GM12878 (cell line): ENCODE measurements around the gene SMTNL2. TPM values are rescaled to one million over a fixed set of nuclear protein-coding genes. Genes with fewer than 3 reads are reported as not detected.
"Not testable (repeated sequence)": the region's sequence is repeated elsewhere in the genome, so short reads cannot be mapped to it uniquely, and the experiment has no call there.

Experiments
- ATAC-seq: fragments of 200-7000 bp; cut with Tn5 transposase; 3 replicates; pipeline ENCODE4 v1.9.1; 2020; ENCODE audit warnings: mild to moderate bottlenecking, moderate library complexity
- BruUV-seq: library from RNA; stranded (reverse); fragments of 400-500 nt; replicated peaks from 2 replicates; lab custom pipeline; 2021; lab: Mats Ljungman, UMichigan
- CTCF ChIA-PET: fragments of 300-600 bp; sonication (Branson Sonifier 250); formaldehyde crosslinking; extraction: SDS; loops from one replicate; lab custom pipeline; 2021; ENCODE audit warnings: inconsistent platforms; lab: Yijun Ruan, JAX
- POLR2A ChIA-PET: fragments of 350-600 bp; formaldehyde crosslinking; extraction: SDS; loops from one replicate; lab custom pipeline; 2021; ENCODE audit warnings: inconsistent platforms; lab: Charles Lee
- RAD21 ChIA-PET: fragments of 300-600 bp; sonication (Branson Sonifier 250); formaldehyde crosslinking; loops from one replicate; lab custom pipeline; 2023; ENCODE audit warnings: antibody characterized with exemption; ENCODE audit not compliant: unreplicated experiment; lab: Charles Lee
- SMC1A ChIA-PET: fragments of 300-600 bp; sonication (Branson Sonifier 250); formaldehyde crosslinking; loops from one replicate; lab custom pipeline; 2023; ENCODE audit not compliant: unreplicated experiment, uncharacterized antibody; lab: Charles Lee
- DNase-seq: peaks from one replicate; pipeline ENCODE4 v3.0.0-alpha.2; 2011; ENCODE audit warnings: low read depth, low spot score
- FAIRE-seq: peaks from 3 replicates; lab custom pipeline; 2011; peaks lifted over from hg19 to GRCh38; lab: Jason Lieb, UNC
- H2AFZ ChIP-seq: 2 replicates; pipeline ENCODE4 v1.6.0; 2011; ENCODE audit warnings: low read depth, low read length, control low read depth; ENCODE audit not compliant: control insufficient read depth
- H3K27ac ChIP-seq: 2 replicates; pipeline ENCODE4 v1.5.1; 2011; ENCODE audit warnings: control low read depth; ENCODE audit not compliant: control insufficient read depth, insufficient read depth
- H3K27me3 ChIP-seq, 2 experiments: replicated peaks in 1 of 2; 2 replicates each; pipeline versions ENCODE4 v1.6.0 to v1.6.1; 2011; ENCODE audit warnings: low read length in 1 of 2; ENCODE audit not compliant: control insufficient read depth in 2 of 2, insufficient read depth in 2 of 2
- H3K36me3 ChIP-seq, 2 experiments: 2 replicates each; pipeline ENCODE4 v1.5.1; 2011; ENCODE audit warnings: low read length in 1 of 2; ENCODE audit not compliant: control insufficient read depth in 2 of 2, insufficient read depth in 2 of 2
- H3K4me1 ChIP-seq: 2 replicates; pipeline ENCODE4 v1.6.1; 2011; ENCODE audit warnings: mild to moderate bottlenecking, low read length, moderate library complexity, mixed read lengths; ENCODE audit not compliant: control insufficient read depth, insufficient read depth
- H3K4me2 ChIP-seq: 2 replicates; pipeline ENCODE4 v1.6.0; 2011; ENCODE audit warnings: control low read depth; ENCODE audit not compliant: control insufficient read depth, insufficient read depth
- H3K4me3 ChIP-seq: fragments of 200-600 bp; sonication (generic); 2 replicates; pipeline ENCODE4 v1.5.1; 2016
- H3K79me2 ChIP-seq: 2 replicates; pipeline ENCODE4 v1.6.0; 2011; ENCODE audit warnings: low read length; ENCODE audit not compliant: control insufficient read depth, insufficient read depth
- H3K9ac ChIP-seq: 2 replicates; pipeline ENCODE4 v1.8.0; 2011; ENCODE audit warnings: low read length, control low read depth, mixed read lengths; ENCODE audit not compliant: control insufficient read depth, insufficient read depth
- H3K9me3 ChIP-seq: replicated peaks from 3 replicates; pipeline ENCODE4 v1.5.1; 2011; ENCODE audit warnings: mild to moderate bottlenecking, low read length; ENCODE audit not compliant: control insufficient read depth, insufficient read depth
- H4K20me1 ChIP-seq: 2 replicates; pipeline ENCODE4 v1.6.0; 2011; ENCODE audit not compliant: control insufficient read depth, insufficient read depth
- JUND ChIP-seq: IDR thresholded peaks from 2 replicates; pipeline ENCODE4 v1.6.1; 2012; ENCODE audit warnings: low read depth, mild to moderate bottlenecking, low read length, improper control_type of control experiment, moderate library complexity
- MXI1 ChIP-seq: fragments of 150-350 bp; IDR thresholded peaks from 2 replicates; pipeline ENCODE4 v1.6.1; 2011; ENCODE audit warnings: low read depth, mild to moderate bottlenecking, inconsistent platforms, low read length, improper control_type of control experiment
- NFXL1 ChIP-seq: fragments of 450-650 bp; IDR thresholded peaks from 2 replicates; pipeline ENCODE4 v1.6.1; 2017; ENCODE audit warnings: antibody characterized with exemption, mild to moderate bottlenecking, borderline replicate concordance
- WRNIP1 ChIP-seq: IDR thresholded peaks from 2 replicates; pipeline ENCODE4 v1.6.1; 2011; ENCODE audit warnings: low read depth, low read length, improper control_type of control experiment, borderline replicate concordance
- WGBS: methylation state at CpG from one replicate; pipeline ENCODE4 v1.1.6; 2016; ENCODE audit warnings: low lambda C conversion rate; ENCODE audit not compliant: insufficient replicate concordance, insufficient coverage; ENCODE audit errors: missing lambda C conversion rate; 5-methylcytosine and 5-hydroxymethylcytosine counted together
- in situ Hi-C: fragments of 300-500 bp; cut with MboI; formaldehyde crosslinking; loops from 9 replicates; pipeline ENCODE4 v1.14.3; 2018; ENCODE audit warnings: mixed read lengths
- intact Hi-C: fragments of 100-400 bp; cut with micrococcal nuclease; formaldehyde crosslinking; loops from one replicate; pipeline ENCODE4 v1.14.2; 2022; ENCODE audit not compliant: unreplicated experiment
- polyA plus RNA-seq, 11 experiments: library from polyadenylated mRNA; depleted of rRNA in 4 of 11; unstranded in 6 of 11; stranded (reverse) in 5 of 11; fragments of >200 nt; fragmentation: Nextera tagmentation in 4 of 11; fragmentation: Illumina TruSeq in 1 of 11; extraction: Ambion mirVana in 4 of 11; extraction: Trizol in 1 of 11; gene quantifications; 1 replicate in 1 of 11; 2 replicates in 10 of 11; pipeline versions ENCODE4 v1.2.1 to v1.2.3, GENCODE V29; 2011 to 2016; ENCODE audit warnings: inconsistent platforms in 2 of 11, missing spikeins in 2 of 11, low read depth in 1 of 11
- total RNA-seq, 4 experiments: library from RNA; depleted of rRNA in 3 of 4; stranded (reverse); fragments of >200 nt in 3 of 4; fragmentation: Illumina TruSeq in 1 of 4; extraction: Trizol in 1 of 4; gene quantifications; 2 replicates each; pipeline versions ENCODE4 v1.2.1 to v1.2.3, GENCODE V29; 2013 to 2021

SMTNL2 gene
- total and polyA plus RNA-seq, 10 of the 15 experiments (the other 5 are each of a cell fraction or from before 2014, with no cell fraction given) = not detected

- H3K36me3 ChIP-seq = no peaks in the 10 kb centered on the region
- no peak for ATAC-seq
- peaks cover 6% of the 10 kb centered on the region; the same call in 1 of the 2 replicates for H3K4me1 ChIP-seq
- POLR2A ChIA-PET = no interaction called here
- no peak for TF ChIP-seq JUND
- TF ChIP-seq, all 136 proteins: peak for 0
- H2AFZ ChIP-seq = no peak overlapping the region
- no peak for FAIRE-seq
- H3K4me2 ChIP-seq = no peak overlapping the region
- H3K27me3 ChIP-seq = peaks cover 0 to 1% of the 10 kb centered on the region in 2 experiments; a peak in 2 of 4 replicates
- ChIA-PET SMC1A (no interaction called here), RAD21 (no interaction called here), CTCF (no interaction called here)
- H3K79me2 ChIP-seq = no peaks in the 10 kb centered on the region
- H3K27ac ChIP-seq = no peak overlapping the region
- no TSS peak for BruUV-seq
- no peak overlapping the region for H3K4me3 ChIP-seq
- H3K9ac ChIP-seq = no peak overlapping the region
- H3K9me3 ChIP-seq = no peaks in the 10 kb centered on the region
- intact Hi-C loops (no loop called here), in situ Hi-C loops (no loop called here)
- WGBS = 31% methylated on average over 18 of the region's 18 CpGs
- no peaks in the 10 kb centered on the region for H4K20me1 ChIP-seq
- no peak for DNase-seq
Measured at GRCh38 chr17:4576729-4577322, 7.5 kb upstream of the SMTNL2 start.

GRCh38 chr17:4577386-4577993 lies 6.8 kb upstream of the SMTNL2 start:
- in situ Hi-C loops = no loop called here
- H3K4me1 ChIP-seq = peaks cover 6% of the 10 kb centered on the region; the same call in 1 of the 2 replicates
- FAIRE-seq (no peak), ATAC-seq (no peak), DNase-seq (no peak)
- BruUV-seq = no TSS peak
- ChIA-PET RAD21 (no interaction called here), CTCF (no interaction called here), POLR2A (interaction anchor here (0.6 kb wide), 1 partner anchor 429 kb away, joined by 3 read pairs; no protein-coding TSS in a partner anchor), SMC1A (no interaction called here)
- no peak overlapping the region for H3K27ac ChIP-seq
- H4K20me1 ChIP-seq = no peaks in the 10 kb centered on the region
- intact Hi-C loops = no loop called here
- no peaks in the 10 kb centered on the region for H3K9me3 ChIP-seq
- WGBS = 56% methylated on average over 8 of the region's 8 CpGs
- H3K79me2 ChIP-seq = no peaks in the 10 kb centered on the region
- H3K36me3 ChIP-seq = no peaks in the 10 kb centered on the region
- no peak for TF ChIP-seq MXI1
- no peak for TF ChIP-seq WRNIP1
- TF ChIP-seq NFXL1 = no peak
- H3K27me3 ChIP-seq = peaks cover 0 to 1% of the 10 kb centered on the region in 2 experiments; a peak in 2 of 4 replicates
- H3K4me3 ChIP-seq = no peak overlapping the region
- H3K4me2 ChIP-seq = no peak overlapping the region
- H2AFZ ChIP-seq = no peak overlapping the region
- no peak overlapping the region for H3K9ac ChIP-seq

- BruUV-seq, ATAC-seq, H4K20me1 ChIP-seq, H3K27me3 ChIP-seq, SMC1A ChIA-PET, H3K4me2 ChIP-seq, in situ Hi-C loops, RAD21 ChIA-PET, POLR2A ChIA-PET, H3K79me2 ChIP-seq, intact Hi-C loops, H3K9me3 ChIP-seq, FAIRE-seq, H3K9ac ChIP-seq, CTCF ChIA-PET, H3K4me3 ChIP-seq, DNase-seq, H2AFZ ChIP-seq, H3K36me3 ChIP-seq, H3K27ac ChIP-seq, H3K4me1 ChIP-seq: not testable (repeated sequence)
- WGBS = 88% methylated on average over 16 of the region's 24 CpGs
Measured at GRCh38 chr17:4578349-4578748, 6.0 kb upstream of the SMTNL2 start.
